Measurements from ENCODE around the gene GTF2IRD1. TPM values are rescaled to one million over a fixed set of nuclear protein-coding genes. Genes with fewer than 3 reads are reported as not detected.
"Not testable (repeated sequence)": the region's sequence is repeated elsewhere in the genome, so short reads cannot be mapped to it uniquely, and the experiment has no call there.

The GTF2IRD1 gene
- total and polyA plus RNA-seq, 2 of the 4 experiments (the other 2 are of a cell fraction): 4.1 to 21.9 TPM

DNA sequence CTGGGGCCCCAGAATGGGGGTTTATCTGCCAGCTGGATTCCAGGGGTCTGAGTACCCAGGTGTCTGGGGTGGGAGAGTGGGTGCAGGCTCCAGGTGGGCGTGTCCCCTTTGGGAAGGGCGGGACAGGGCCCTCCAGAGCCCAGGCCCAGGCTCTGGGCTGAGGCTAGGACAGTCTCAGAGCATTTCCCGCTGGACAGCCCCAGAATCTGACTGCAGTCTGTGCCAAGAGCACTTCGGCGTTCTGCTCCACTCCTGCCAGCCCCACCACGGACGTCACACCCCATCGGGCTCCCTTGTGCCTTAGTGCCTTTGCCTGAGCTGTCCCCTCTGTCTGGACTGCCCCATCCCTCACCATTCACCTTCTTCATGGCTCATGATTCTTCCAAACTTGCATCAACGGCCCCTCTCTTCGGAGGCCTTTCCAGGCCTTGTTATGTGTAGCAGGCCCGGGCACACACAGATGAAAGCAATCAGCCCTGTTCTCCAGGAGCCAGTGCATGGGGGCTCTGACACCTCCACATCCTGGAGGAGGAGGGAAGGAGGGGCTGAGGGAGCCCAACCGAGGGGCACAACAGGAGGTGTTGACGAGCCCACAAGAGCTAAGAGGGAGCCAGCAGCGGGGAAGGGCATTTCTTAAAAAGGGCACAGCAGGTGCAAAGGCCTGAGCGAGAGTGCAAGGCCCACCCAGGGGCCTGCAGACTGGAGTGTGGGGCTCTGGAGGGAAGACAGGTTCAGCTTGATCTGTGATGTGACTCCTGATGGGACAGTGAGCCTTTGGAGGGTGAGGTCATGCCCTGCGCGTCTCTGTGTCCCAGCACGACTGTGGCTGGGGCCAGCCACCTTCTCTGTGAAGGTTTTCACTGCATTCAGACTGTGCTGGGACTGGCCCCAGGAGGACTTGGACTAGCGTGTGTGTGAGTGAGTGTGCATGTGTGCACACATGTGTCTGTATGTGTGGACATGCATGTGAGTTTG, 41.7 kb downstream of the GTF2IRD1 start (continued):
- no peak for TF ChIP-seq MXI1 (IDR thresholded peaks at IDR 0.05; ENCODE audit: borderline replicate concordance, low read depth, low read length)

DNA sequence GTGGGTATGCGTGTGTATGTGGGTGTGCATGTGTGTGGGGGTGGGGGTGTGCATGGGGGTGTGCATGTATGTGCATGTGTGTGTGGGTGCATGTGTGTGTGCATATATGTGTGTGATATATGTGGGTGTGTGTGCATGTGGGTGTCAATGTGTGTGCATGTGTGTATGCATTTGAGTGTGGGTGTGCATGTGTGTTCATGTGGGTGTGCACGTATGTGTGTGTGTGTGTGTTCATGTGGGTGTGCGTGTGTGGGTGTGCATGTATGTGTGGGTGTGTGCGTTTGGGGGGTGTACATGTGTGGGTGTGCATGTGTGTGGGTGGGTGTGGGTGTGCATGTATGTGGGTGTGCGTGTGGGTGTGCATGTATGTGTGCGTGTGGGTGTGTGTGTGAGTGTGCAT, 42.6 kb downstream of the GTF2IRD1 start:
- Histone ChIP-seq H2AK9ac (replicated peaks; ENCODE audit: low read depth, low read length, poor library complexity) (no peak overlapping the region), H4K20me1 (ENCODE audit: insufficient read depth, low read length) (peaks cover 39% of the 10 kb centered on the region), H3K9me3 (ENCODE audit: control insufficient read depth, insufficient read depth, low read length) (peaks cover 3% of the 10 kb centered on the region), H3K27ac (ENCODE audit: insufficient read depth, low read length) (no peak overlapping the region), H3K4me3 (ENCODE audit: insufficient read depth, low read depth, low read length) (no peak overlapping the region), H3K27me3 (ENCODE audit: control insufficient read depth, insufficient read depth, low read length) (no peaks in the 10 kb centered on the region), H2BK120ac (ENCODE audit: low read depth, low read length) (no peak overlapping the region), H2BK15ac (ENCODE audit: low read depth, low read length) (no peak overlapping the region), H3K4ac (ENCODE audit: low read depth, low read length) (no peak overlapping the region), H4K91ac (ENCODE audit: insufficient read depth, low read depth, low read length) (no peak overlapping the region), H3K18ac (ENCODE audit: low read depth, low read length) (no peak overlapping the region), H3K4me1 (ENCODE audit: control insufficient read depth, insufficient read depth, low read length) (no peaks in the 10 kb centered on the region), H3K4me2 (ENCODE audit: low read depth, low read length) (no peak overlapping the region), H3K9ac (ENCODE audit: low read depth, low read length) (no peak overlapping the region), H4K8ac (ENCODE audit: low read depth in 2 of 2, low read length in 2 of 2) (no peak overlapping the region), H3K23ac (ENCODE audit: low read depth, low read length) (no peak overlapping the region), H2AK5ac (ENCODE audit: low read depth, low read length) (no peak overlapping the region), H2AFZ (replicated peaks; ENCODE audit: low read length, poor library complexity) (peak overlapping the region; percentile 41), H3K56ac (ENCODE audit: extremely low read depth, insufficient read depth, low read length) (no peak overlapping the region), H2BK20ac (ENCODE audit: low read depth, low read length) (no peak overlapping the region), H4K5ac (ENCODE audit: low read depth, low read length) (no peak overlapping the region), H3K36me3 (ENCODE audit: control insufficient read depth, insufficient read depth, low read length) (no peaks in the 10 kb centered on the region; the same call in 1 of the 2 replicates), H3K14ac (replicated peaks; ENCODE audit: low read depth, low read length) (no peak overlapping the region), H2BK5ac (ENCODE audit: low read depth, low read length, poor library complexity, severe bottlenecking) (peak overlapping the region; percentile 17), H3K79me1 (ENCODE audit: low read depth in 1 of 2, low read length in 2 of 2) (peaks cover 49 to 93% of the 10 kb centered on the region in 2 experiments), H3K9me1 (ENCODE audit: insufficient read depth, low read length) (peaks cover 22% of the 10 kb centered on the region)
- ChIA-PET POLR2A (ENCODE audit: unreplicated experiment) (no interaction called here), CTCF (no interaction called here)
- dilution Hi-C loops (cut with HindIII; ENCODE audit: low sequenced_read_pairs, unreplicated experiment): no loop called here
- in situ Hi-C loops (cut with MboI; ENCODE audit: low sequenced_read_pairs): no loop called here
- no TSS peak for BruUV-seq (replicated peaks)
- DNase-seq (no peak), ATAC-seq (ENCODE audit: low read depth) (no peak)
- WGBS, 2 experiments (ENCODE audit: extremely low coverage in 2 of 2, insufficient read length in 1 of 2): 100% methylated on average over 1 of the region's 6 CpGs; no CpG with 5 or more reads in 1 of the 2 experiments
- no peak for TF ChIP-seq CHD1 (IDR thresholded peaks at IDR 0.05; ENCODE audit: low read depth, low read length)
- no peak for TF ChIP-seq NFE2L2 (IDR thresholded peaks at IDR 0.05; ENCODE audit: low read depth, low read length)
- no peak for TF ChIP-seq RFX5 (IDR thresholded peaks at IDR 0.05; ENCODE audit: low read depth, low read length)
- no peak for TF ChIP-seq RAD21 (IDR thresholded peaks at IDR 0.05; ENCODE audit: low read length)
- intact Hi-C loops (cut with micrococcal nuclease): no loop called here

DNA sequence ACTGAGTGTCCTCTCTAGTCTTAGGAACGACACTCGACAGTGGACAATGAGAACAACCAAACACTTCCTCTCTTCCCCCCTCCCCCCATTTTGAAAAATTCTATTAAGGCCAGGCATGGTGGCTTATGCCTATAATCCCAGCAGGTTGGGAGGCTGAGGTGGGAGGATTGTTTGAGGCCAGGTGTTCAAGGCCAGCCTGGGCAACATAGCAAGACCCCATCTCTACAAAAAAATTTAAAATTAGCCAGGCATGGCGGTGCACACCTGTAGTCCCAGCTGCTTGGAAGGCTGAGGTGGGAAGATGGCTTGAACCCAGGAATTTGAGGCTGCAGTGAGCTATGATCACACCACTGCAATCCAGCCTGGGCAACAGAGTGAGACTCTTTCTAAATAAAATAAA, 43.1 kb downstream of the GTF2IRD1 start:
- DNase-seq; H3K23ac ChIP-seq (ENCODE audit: low read depth, low read length); in situ Hi-C loops (cut with MboI; ENCODE audit: low sequenced_read_pairs); dilution Hi-C loops (cut with HindIII; ENCODE audit: low sequenced_read_pairs, unreplicated experiment); CTCF ChIA-PET; H2AFZ ChIP-seq (replicated peaks; ENCODE audit: low read length, poor library complexity); H2AK5ac ChIP-seq (ENCODE audit: low read depth, low read length); H3K9me3 ChIP-seq (ENCODE audit: control insufficient read depth, insufficient read depth, low read length); intact Hi-C loops (cut with micrococcal nuclease); H3K18ac ChIP-seq (ENCODE audit: low read depth, low read length); H2BK15ac ChIP-seq (ENCODE audit: low read depth, low read length); H3K36me3 ChIP-seq (ENCODE audit: control insufficient read depth, insufficient read depth, low read length); H2AK9ac ChIP-seq (replicated peaks; ENCODE audit: low read depth, low read length, poor library complexity); H4K91ac ChIP-seq (ENCODE audit: insufficient read depth, low read depth, low read length); H2BK120ac ChIP-seq (ENCODE audit: low read depth, low read length); POLR2A ChIA-PET (ENCODE audit: unreplicated experiment); H3K4me3 ChIP-seq (ENCODE audit: insufficient read depth, low read depth, low read length); H3K4me1 ChIP-seq (ENCODE audit: control insufficient read depth, insufficient read depth, low read length); H3K56ac ChIP-seq (ENCODE audit: extremely low read depth, insufficient read depth, low read length); ATAC-seq (ENCODE audit: low read depth); H3K27ac ChIP-seq (ENCODE audit: insufficient read depth, low read length); H3K27me3 ChIP-seq (ENCODE audit: control insufficient read depth, insufficient read depth, low read length); H2BK5ac ChIP-seq (ENCODE audit: low read depth, low read length, poor library complexity, severe bottlenecking); BruUV-seq (replicated peaks); H2BK20ac ChIP-seq (ENCODE audit: low read depth, low read length); H4K8ac ChIP-seq (ENCODE audit: low read depth in 2 of 2, low read length in 2 of 2); H4K5ac ChIP-seq (ENCODE audit: low read depth, low read length); H3K4ac ChIP-seq (ENCODE audit: low read depth, low read length); H3K14ac ChIP-seq (replicated peaks; ENCODE audit: low read depth, low read length); H3K9ac ChIP-seq (ENCODE audit: low read depth, low read length); H3K4me2 ChIP-seq (ENCODE audit: low read depth, low read length): not testable (repeated sequence)
- Histone ChIP-seq H3K9me1 (ENCODE audit: insufficient read depth, low read length) (peaks cover 22% of the 10 kb centered on the region), H4K20me1 (ENCODE audit: insufficient read depth, low read length) (peaks cover 39% of the 10 kb centered on the region), H3K79me1 (ENCODE audit: low read depth in 1 of 2, low read length in 2 of 2) (peaks cover 50 to 92% of the 10 kb centered on the region in 2 experiments)
- no CpG with 5 or more reads among the region's 3 CpGs for WGBS, 2 experiments (ENCODE audit: extremely low coverage in 2 of 2, insufficient read length in 1 of 2)

All from IMR-90 (cell line).